Left lobe of liver (tissue), 2 donors: Measurements from ENCODE around the gene GDF9. TPM values are rescaled to one million over a fixed set of nuclear protein-coding genes. Genes with fewer than 3 reads are reported as not detected.

Experiments
- ATAC-seq: fragments of 200-7000 bp; cut with Tn5 transposase; one replicate; pipeline ENCODE4 v1.9.1; 2020; ENCODE audit warnings: mild to moderate bottlenecking, moderate library complexity
- DNase-seq: peaks from one replicate; pipeline ENCODE4 v3.0.0-alpha.2; 2020; ENCODE audit warnings: low spot score
- total RNA-seq: library from RNA; stranded (reverse); gene quantifications from one replicate; pipeline ENCODE4 v1.2.1, GENCODE V29; 2021
- donor health status: DM: no; HTN: no; CAD: no; lungs with moderate emphysema.
- donor health status: DM: no; HTN: yes; CAD: no.

GDF9 gene
- total RNA-seq, 1 donor from 2014 or later, result 0.15 TPM

DNA sequence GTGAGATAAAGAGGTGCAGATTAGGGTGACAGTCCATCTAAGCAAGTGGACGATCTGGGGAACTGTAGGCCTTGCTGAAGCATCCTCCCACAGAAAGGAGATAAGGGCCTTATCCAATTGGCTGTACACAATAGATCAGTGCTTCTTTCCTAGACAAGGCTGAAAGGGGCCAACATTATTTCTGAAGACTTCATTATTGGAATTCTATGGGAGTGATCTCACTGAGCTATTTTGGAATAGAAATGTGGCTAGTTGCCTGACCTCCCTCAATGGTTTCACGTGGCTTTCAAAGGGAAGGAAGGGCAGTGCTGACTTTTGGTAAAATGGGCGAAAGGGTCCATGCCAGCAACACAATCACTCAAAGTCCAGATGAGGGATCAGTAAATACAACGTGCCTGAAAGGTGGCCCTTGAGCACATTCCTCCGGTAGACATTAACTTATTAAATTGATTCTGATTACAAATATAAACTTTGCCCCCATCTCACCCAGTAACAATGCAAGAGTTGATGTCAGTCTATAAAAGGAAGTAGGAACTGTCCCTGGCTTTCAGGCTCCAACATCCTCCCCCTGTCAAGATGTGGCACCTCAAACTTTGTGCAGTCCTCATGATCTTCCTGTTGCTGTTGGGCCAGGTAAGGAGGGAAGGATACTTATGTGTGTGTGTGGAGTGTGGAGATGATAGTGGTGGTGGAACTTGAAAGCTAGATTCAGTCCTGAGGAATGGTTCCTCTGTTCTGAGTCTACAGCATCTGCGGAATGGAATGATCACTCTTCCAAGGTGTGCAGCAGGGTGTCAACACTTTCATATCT is 7.1 kb upstream of the GDF9 start, which contains the start of gene LEAP2:
Gene LEAP2 (plus strand): TSS at position 550 of the 811 bp plus-strand sequence. CDS start 27 bp downstream, at position 577.
- peak; percentile 89 for DNase-seq
- peak; percentile 69 for ATAC-seq

DNA sequence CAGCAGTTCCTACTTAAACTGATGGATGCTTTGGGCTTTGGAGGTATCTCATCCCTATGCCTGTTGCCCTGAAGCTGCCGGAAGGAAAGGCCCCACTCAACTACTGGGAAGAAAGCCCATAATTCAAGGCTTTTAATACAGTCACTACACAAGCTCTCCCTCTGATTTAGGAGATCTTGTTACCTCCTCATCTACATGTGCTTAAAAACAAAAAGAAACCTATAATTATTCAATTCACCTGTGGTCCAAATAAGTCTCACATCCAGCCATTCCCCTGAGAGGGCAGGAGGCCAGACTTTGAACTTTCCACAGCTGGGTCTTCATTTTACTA is 6.5 kb upstream of the GDF9 start:
- ATAC-seq (no peak), DNase-seq (peak; percentile 67)

DNA sequence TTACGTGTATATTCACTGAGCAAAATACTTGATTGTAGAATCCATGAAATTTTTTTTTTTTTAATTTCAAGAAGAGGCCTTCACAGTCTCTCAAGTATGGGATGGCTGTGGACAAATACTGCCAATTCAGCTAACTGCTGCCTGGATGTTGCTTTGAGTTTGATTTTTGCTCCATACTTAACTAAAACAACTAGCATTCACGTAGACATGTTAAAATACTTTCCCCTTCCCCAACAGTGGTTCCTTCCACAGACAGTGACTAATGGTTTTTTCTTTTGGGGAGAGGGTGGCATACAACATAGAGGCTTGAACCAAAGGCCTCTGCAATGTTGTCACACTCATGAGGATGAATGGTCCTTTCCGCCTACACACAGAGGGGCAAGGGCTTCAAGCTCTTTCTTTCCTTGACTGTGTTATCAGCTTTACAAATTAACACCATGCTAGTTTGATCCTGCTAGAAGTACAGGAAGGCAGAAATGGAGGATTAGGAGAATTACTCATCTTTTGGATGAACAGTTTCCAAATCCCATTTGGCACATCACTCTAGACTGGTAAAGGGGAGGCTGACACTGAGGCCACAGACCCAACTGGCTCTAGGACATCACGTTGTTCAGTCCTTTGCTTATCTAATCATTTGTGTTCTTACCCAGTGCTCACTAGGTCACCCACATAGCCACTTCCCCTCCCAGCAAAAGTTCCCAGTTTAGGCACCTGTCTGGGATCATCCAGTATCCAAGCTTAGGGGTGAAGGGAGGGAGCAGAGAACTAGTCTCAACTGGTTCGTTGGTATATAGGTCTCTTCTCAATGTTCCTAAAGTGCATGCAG is 5.4 kb upstream of the GDF9 start:
- peak; percentile 1 for ATAC-seq

DNA sequence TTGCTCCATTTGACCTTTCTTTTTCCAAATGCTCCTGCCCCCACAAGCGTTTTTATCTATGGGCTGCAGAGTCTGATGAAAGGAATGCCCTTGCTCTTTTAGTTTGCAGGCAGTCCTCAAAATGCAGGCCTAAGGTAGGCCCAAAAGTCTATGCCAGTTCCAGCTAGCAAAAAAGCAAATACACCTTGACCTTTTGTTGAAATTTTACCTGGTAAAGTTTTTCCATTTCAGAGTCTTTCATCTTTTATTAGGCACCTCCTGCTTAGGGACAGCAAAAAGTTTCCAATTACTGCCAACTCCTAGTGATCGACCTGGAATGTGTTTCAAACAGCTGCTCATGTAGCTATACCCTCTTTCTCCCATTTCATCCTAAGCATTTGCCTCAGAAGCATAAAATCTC is 4.5 kb upstream of the GDF9 start:
- no peak for DNase-seq
- ATAC-seq, result peak; percentile 5

More for the DNA sequence above, 5.4 kb upstream of the GDF9 start:
- no peak for DNase-seq

- DNase-seq, result no peak
- ATAC-seq, result no peak
Observed at GRCh38 chr5:132868754-132869153, 2.5 kb upstream of the GDF9 start.

GRCh38 chr5:132867046-132867451 is 780 bp upstream of the GDF9 start:
- DNase-seq, result no peak
- peak; percentile 2 for ATAC-seq

DNA sequence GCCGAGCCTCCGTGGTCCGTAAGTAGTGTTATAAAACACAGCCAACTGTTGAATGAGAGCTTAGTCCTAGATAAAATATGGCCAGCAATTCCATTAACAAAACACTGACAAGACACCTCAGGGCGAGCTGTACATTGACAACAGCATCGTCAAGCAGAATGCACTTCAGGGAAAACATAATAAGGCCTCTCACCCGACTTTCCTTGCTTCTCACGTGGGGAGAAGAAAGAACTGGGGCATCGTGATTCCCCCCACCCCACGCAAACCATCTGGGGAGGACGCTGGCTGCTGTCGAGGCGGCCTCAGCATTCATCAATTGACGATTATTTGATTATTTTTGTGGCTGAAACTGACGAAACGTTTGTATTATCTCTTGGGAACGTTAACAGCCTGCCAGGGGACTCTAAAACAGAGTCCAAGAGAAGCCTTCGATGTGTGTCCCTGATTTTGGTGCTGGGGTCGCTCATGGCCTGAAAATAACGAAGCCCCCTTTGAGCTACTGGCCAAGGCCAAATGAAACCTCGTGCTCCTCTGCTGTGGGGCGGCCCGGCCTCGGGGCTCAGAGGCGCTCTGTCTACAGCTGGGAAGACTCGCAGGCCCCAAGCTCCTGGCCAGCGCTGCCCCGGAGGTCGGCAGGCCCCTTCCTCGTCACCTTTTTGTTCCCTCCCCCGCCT is 464 bp downstream of the GDF9 start:
- DNase-seq, result no peak
- ATAC-seq, result no peak

- ATAC-seq, result no peak
- no peak for DNase-seq
Observed at GRCh38 chr5:132860742-132861141, 5.5 kb downstream of the GDF9 start.

- ATAC-seq, result no peak
Observed at GRCh38 chr5:132859889-132860437, 6.3 kb downstream of the GDF9 start.

DNA sequence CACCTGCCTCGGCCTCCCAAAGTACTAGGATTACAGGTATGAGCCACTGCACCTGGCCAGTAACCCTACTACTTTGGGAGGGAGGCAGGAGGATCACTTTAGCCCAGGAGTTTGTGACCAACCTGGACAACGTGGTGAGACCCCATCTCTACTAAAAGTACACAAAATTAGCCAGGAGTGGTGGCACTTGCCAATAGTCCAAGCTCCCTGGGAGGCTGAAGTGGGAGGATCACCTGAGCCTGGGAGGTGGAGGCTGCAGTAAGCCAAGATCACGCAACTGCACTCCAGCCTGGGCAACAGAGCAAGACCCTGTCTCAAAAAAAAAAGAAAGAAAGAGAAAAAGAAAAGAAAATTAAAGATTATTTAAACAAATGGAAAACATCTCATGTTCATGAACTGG is 10.3 kb downstream of the GDF9 start:
- ATAC-seq (no peak), DNase-seq (peak; percentile 16)

More at GRCh38 chr5:132859889-132860437, 6.3 kb downstream of the GDF9 start:
- no peak for DNase-seq

- ATAC-seq, result peak; percentile 38
- peak; percentile 44 for DNase-seq
Observed at GRCh38 chr5:132854992-132855391, 11.3 kb downstream of the GDF9 start.

GRCh38 chr5:132854301-132854700 is 12.0 kb downstream of the GDF9 start:
- DNase-seq (no peak), ATAC-seq (peak; percentile 20)

GRCh38 chr5:132853790-132854189 is 12.5 kb downstream of the GDF9 start:
- DNase-seq (no peak), ATAC-seq (peak; percentile 5)

DNA sequence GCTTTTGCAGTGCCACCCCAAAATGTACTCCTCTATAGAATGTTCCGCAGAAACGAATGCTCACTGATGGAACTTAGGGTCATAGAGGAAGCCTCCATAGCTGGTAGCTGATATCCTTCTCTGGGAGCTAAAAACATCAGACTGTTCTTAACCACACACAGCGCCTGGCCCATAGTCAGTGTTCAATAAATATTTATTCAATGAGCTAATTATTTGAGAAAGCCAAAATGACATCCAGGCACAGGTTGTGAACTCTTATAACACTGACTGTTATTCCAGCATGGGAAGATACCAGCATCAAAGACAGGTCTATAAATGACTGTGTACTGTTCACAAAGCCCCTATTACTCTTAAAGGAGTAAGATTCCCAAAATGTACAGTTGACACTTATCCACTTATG is 12.9 kb downstream of the GDF9 start:
- ATAC-seq (peak; percentile 93), DNase-seq (peak; percentile 54)

GRCh38 chr5:132850066-132850465 is 16.2 kb downstream of the GDF9 start:
- ATAC-seq, result no peak
- peak; percentile 26 for DNase-seq

GRCh38 chr5:132849347-132849746 is 16.9 kb downstream of the GDF9 start:
- ATAC-seq, result peak; percentile 37
- no peak for DNase-seq

DNA sequence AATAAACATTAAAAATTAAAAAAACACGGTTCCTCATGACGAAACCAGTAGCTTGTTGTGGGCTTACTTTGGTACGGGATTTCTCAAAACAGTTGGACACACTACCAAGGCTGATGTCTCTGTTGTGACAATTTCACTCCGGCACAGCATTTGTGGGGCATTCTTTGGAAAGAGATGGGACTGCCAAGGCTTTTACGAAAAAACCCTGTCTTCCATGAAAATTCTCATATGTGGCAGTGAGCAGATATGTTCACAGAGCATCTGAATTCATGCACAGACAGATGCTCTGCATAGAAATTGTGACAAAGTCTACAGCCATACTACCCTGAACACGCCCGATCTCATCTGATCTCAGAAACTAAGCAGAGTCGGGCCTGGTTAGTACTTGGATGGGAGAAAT is 18.0 kb downstream of the GDF9 start:
- DNase-seq, result no peak
- no peak for ATAC-seq

DNA sequence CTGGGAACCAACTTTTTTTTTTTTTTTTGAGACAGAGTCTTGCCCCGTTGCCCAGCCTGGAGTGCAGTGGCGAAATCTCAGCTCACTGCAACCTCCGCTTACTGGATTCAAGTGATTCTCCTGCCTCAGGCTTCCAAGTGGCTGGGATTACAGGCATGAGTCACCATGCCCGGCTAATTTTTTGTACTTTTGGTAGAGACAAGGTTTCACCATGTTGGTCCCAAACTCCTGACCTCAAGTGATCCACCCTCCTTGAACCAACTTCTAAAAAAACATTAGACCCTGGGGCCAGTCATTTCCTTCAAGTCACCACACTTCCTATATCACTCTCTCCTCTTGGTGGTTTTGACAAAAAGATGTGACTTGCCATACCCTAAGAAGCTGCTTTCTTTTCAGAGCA is 25.0 kb downstream of the GDF9 start:
- no peak for ATAC-seq
- DNase-seq, result peak; percentile 34

DNA sequence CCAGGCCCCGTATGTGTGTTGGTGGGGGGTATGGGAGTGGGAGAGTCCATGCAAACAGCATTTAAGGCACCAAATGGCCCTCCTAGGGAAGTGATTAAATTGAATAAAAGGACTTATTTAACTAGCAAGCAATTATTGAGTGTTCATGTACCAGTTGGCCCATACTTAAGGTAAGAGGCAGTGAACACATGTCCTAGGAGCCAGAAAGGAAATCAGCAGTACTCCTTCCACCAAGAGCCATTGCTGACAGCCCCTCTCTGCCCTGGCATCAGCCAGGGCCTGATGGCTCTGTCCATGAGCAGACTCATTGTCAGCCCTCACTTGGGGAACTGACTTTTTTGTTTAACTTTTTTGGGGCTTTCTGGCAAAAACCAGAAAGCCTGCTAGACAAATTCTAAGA is 25.4 kb downstream of the GDF9 start:
- peak; percentile 35 for DNase-seq
- ATAC-seq, result no peak

GRCh38 chr5:132840313-132840712 is 26.0 kb downstream of the GDF9 start:
- DNase-seq (peak; percentile 26), ATAC-seq (no peak)
